Cardiac muscle cell (in vitro differentiated cells and primary cell): Measurements from ENCODE around the gene AHCYL2. TPM values are rescaled to one million over a fixed set of nuclear protein-coding genes. Genes with fewer than 3 reads are reported as not detected.

Source experiments
- DNase-seq, 2 donors: peaks; one replicate each; pipeline versions ENCODE4 v3.0.0 to v3.0.0-alpha.2; 2010 to 2017; ENCODE audit warnings: low read depth in 1 of 2, low spot score in 1 of 2
- H3K27ac ChIP-seq: fragments of 200-600 bp; sonication (generic); 2 replicates; pipeline ENCODE4 v1.5.1; 2016
- H3K27me3 ChIP-seq: fragments of 200-600 bp; sonication (generic); 2 replicates; pipeline ENCODE4 v1.6.0; 2016; ENCODE audit warnings: control low read depth
- H3K36me3 ChIP-seq: fragments of 200-600 bp; sonication (generic); 2 replicates; pipeline ENCODE4 v1.5.1; 2016; ENCODE audit warnings: control low read depth
- H3K4me1 ChIP-seq: fragments of 200-600 bp; sonication (generic); 2 replicates; pipeline ENCODE4 v1.8.1; 2017; ENCODE audit warnings: low read depth, mild to moderate bottlenecking, mixed run types
- H3K4me3 ChIP-seq: fragments of 200-600 bp; sonication (generic); 2 replicates; pipeline ENCODE4 v1.5.1; 2016; ENCODE audit warnings: mild to moderate bottlenecking
- H3K9me3 ChIP-seq: fragments of 200-600 bp; sonication (generic); 2 replicates; pipeline ENCODE4 v1.5.1; 2017; ENCODE audit warnings: low read depth, mild to moderate bottlenecking, control low read depth
- polyA plus RNA-seq: library from polyadenylated mRNA; unstranded; fragments of >200 nt; fragmentation: Nextera tagmentation; extraction: Ambion mirVana; gene quantifications from 2 replicates; pipeline ENCODE4 v1.2.1, GENCODE V29; 2016
- total RNA-seq: library from RNA; depleted of rRNA; stranded (reverse); fragments of >200 nt; gene quantifications from 2 replicates; pipeline ENCODE4 v1.2.3, GENCODE V29; 2016
- TF ChIP-seq, protein P1 (sequence below): IDR thresholded peaks from 2 replicates; pipeline ENCODE4 v1.5.1; 2012; ENCODE audit warnings: low read depth, mild to moderate bottlenecking, low read length

AHCYL2 gene
- total and polyA plus RNA-seq, 2 experiments from 2014 or later, result 28.5 to 30.8 TPM

DNA sequence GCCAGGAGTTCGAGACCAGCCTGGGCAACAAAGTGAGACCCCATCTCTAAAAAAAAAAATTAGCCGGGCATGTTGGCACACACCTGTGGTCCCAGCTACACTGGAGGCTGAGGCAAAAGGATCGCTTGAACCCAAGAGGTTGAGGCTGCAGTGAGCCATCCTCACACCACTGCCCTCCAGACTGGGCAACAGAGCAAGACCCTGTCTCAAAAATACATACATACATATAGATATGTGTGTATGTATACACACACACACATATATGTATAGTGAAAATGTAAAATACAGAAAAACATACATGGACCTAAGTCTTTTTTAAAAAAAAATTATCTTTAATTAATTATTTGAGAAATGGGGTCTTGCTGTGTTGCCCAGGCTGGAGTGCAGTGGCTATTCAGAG, 30.9 kb upstream of the AHCYL2 start:
- no peak for DNase-seq
- TF ChIP-seq, protein P1, sequence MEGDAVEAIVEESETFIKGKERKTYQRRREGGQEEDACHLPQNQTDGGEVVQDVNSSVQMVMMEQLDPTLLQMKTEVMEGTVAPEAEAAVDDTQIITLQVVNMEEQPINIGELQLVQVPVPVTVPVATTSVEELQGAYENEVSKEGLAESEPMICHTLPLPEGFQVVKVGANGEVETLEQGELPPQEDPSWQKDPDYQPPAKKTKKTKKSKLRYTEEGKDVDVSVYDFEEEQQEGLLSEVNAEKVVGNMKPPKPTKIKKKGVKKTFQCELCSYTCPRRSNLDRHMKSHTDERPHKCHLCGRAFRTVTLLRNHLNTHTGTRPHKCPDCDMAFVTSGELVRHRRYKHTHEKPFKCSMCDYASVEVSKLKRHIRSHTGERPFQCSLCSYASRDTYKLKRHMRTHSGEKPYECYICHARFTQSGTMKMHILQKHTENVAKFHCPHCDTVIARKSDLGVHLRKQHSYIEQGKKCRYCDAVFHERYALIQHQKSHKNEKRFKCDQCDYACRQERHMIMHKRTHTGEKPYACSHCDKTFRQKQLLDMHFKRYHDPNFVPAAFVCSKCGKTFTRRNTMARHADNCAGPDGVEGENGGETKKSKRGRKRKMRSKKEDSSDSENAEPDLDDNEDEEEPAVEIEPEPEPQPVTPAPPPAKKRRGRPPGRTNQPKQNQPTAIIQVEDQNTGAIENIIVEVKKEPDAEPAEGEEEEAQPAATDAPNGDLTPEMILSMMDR, result no peak
- Histone ChIP-seq H3K27ac (no peak overlapping the region), H3K4me1 (peaks cover 13% of the 10 kb centered on the region), H3K27me3 (no peaks in the 10 kb centered on the region), H3K36me3 (peaks cover 5% of the 10 kb centered on the region), H3K4me3 (no peak overlapping the region), H3K9me3 (no peaks in the 10 kb centered on the region)

DNA sequence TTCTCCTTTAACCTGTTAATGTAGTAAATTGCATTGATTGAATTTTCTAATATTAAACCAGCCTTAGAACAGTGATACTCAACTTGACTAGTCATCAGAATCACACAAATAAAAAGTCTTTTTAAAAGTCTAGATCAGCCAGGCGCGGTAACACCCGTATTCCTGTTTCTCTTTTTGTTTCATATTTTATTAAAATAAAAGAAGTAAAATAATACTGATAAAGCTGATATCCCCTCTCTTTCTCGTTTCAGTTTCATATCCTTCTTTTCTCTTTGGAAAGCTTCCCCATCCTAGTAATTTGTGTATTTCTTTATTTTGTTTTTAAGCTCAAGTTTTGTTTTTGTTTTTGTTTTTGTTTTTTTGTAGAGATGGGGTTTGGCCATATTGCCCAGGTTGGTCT, 27.1 kb upstream of the AHCYL2 start:
- H3K9me3 ChIP-seq, result no peaks in the 10 kb centered on the region
- no peak for DNase-seq
- H3K4me3 ChIP-seq, result no peak overlapping the region
- TF ChIP-seq, protein P1, result no peak
- H3K27me3 ChIP-seq, result no peaks in the 10 kb centered on the region
- no peak overlapping the region for H3K27ac ChIP-seq
- H3K4me1 ChIP-seq, result no peaks in the 10 kb centered on the region
- H3K36me3 ChIP-seq, result peaks cover 3% of the 10 kb centered on the region

DNA sequence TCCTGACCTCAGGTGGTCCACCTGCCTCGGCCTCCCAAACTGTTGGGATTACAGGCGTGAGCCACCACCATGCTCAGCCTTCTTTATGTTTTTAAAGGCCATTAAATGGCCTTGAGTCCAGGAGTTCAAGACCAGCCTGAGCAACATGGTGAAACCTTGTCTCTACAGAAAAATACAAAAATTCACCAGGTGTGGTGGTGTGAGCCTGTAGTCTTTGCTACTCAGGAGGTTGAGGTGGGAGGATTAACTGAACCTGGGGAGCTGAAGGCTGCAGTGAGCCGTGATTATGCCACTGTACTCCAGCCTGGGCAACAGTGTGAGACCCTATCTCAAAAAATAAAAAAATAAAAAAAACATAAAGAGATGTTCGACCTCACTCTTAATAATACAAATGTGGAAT, 25.4 kb upstream of the AHCYL2 start:
- TF ChIP-seq, protein P1, result no peak
- no peak overlapping the region for H3K27ac ChIP-seq
- peaks cover 6% of the 10 kb centered on the region for H3K36me3 ChIP-seq
- H3K9me3 ChIP-seq, result no peaks in the 10 kb centered on the region
- H3K4me1 ChIP-seq, result no peaks in the 10 kb centered on the region
- H3K27me3 ChIP-seq, result no peaks in the 10 kb centered on the region
- H3K4me3 ChIP-seq, result no peak overlapping the region
- no peak for DNase-seq

DNA sequence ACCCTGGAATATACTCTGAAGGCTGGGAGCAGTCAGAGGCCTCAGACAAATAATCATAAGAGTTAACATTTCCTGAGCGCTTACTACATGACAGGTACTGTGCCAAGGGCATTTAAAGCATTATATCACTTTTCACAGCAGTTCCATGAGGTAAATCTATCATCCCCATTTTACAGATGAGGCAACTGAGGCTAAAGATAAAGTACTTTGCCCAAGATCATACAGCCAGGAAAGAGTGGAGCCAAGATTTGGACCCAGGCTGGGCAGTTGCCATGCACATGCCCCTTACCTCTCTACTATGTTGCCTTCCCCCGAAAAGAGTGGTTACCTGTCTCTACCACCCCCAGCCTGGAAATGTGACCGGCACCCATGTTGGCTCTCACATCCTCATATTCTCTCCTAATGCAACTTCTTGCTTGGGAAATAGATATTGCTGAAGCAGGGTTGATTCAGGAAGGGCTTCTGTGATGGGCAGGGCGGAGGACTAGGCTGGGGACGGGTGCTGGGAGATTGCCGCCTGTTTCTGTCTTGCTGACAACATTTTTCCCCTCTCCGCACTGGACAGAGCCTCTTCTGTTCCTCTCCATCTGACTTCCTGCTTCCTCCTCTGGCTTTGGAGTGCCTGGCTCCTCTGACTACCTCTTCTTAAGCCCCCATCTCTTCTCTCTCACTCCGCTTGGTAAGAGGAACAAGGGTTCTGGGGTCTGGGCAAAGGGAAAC, 22.6 kb upstream of the AHCYL2 start:
- TF ChIP-seq, protein P1, result no peak
- Histone ChIP-seq H3K27ac (no peak overlapping the region), H3K4me1 (no peaks in the 10 kb centered on the region), H3K4me3 (no peak overlapping the region), H3K9me3 (no peaks in the 10 kb centered on the region), H3K36me3 (peaks cover 14% of the 10 kb centered on the region), H3K27me3 (no peaks in the 10 kb centered on the region)
- no peak for DNase-seq

DNA sequence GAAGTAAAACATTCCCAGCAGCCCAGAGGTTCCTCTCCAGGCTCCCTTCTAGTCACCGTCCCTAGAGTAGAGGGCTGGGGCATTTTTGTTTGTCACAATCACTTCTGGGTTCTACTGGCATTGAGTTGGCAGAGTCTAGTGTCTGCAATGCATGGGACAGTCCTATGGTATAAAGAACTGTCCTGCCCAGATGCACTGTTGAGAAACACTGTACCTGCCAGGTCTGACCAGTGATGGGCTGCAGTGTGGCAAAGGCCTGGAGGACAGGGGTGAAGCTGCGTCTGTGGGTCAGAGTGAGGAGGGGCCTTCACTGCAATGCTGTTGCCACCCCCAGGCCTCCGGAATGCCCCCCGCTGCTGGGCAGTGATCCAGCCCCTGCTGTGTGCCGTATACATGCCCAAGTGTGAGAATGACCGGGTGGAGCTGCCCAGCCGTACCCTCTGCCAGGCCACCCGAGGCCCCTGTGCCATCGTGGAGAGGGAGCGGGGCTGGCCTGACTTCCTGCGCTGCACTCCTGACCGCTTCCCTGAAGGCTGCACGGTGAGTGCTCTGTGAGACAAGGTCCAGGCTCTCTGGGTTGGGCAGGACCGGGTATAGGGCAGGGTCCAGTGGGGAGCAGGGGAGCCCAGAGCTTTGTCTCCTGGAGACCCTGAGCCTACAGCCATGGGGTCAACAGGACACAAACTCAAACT, 21.6 kb upstream of the AHCYL2 start:
- Histone ChIP-seq H3K4me1 (no peaks in the 10 kb centered on the region), H3K9me3 (no peaks in the 10 kb centered on the region), H3K27me3 (no peaks in the 10 kb centered on the region), H3K36me3 (peaks cover 20% of the 10 kb centered on the region), H3K27ac (no peak overlapping the region), H3K4me3 (no peak overlapping the region)
- no peak for DNase-seq
- TF ChIP-seq, protein P1, result no peak
